GM10266 (cell line): ENCODE results near the gene RAX2.
"Not testable (repeated sequence)": the region's sequence is repeated elsewhere in the genome, so short reads cannot be mapped to it uniquely, and the experiment has no call there.

Experiments used
- DNase-seq: peaks from one replicate; pipeline ENCODE4 v3.0.0; 2012; ENCODE audit errors: extremely low spot score
- CTCF ChIP-seq: IDR thresholded peaks from 2 replicates; pipeline ENCODE4 v1.5.1; 2012; ENCODE audit warnings: mild to moderate bottlenecking, low read depth; ENCODE audit not compliant: control insufficient read depth, insufficient read depth; ENCODE audit errors: missing control alignments

The RAX2 gene

DNA sequence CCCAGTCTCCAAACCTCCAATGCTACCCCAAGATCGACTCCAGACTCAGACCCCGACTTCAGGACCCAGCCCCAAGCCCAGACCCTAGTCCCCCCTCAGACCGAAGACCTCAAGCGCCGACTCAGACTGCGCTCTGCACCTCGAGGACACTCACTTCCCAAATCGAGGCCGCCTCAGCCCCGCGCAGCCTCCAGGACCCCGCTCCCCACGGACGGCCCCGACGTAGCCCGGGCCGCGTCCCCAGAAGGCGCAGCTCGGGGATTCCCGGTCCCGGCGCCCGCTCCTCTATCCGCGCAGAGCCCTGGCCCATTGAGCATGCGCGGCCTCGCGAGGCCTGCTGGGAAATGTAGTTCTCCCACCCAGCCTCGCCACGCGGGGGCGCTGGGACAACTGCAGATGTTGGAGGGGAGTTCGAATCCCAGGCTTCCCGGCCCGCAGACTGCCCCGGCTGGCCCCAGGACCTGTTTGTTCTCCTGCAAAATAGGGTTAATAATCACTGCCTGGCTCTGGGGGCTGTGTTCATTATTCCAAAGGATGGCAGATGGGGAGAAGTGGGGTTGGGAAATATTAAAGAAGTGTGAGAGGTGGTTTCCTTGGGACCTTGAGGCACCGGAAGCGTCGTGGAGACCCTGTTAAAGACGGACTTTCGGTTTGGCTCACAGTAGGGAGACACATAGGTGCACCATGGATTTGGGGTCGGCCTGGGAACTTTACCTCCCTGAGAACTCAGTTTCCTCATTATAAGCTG, 10.5 kb downstream of the RAX2 start, which contains the start of gene APBA3:
APBA3 (minus strand) TSS at position 311 of the 748 bp plus-strand sequence. CDS start 1,428 bp downstream, outside the sequence.
- DNase-seq: peak; percentile 97
- TF ChIP-seq CTCF: peak; percentile 83

- no peak for TF ChIP-seq CTCF
- no peak for DNase-seq
These were observed 11.1 kb downstream of the RAX2 start for GRCh38 chr19:3760871-3761361.

GRCh38 chr19:3759482-3760254, 12.4 kb downstream of the RAX2 start:
- no peak for DNase-seq
- TF ChIP-seq CTCF: no peak

- DNase-seq: not testable (repeated sequence)
These were observed 13.7 kb downstream of the RAX2 start for GRCh38 chr19:3758297-3758696.

DNA sequence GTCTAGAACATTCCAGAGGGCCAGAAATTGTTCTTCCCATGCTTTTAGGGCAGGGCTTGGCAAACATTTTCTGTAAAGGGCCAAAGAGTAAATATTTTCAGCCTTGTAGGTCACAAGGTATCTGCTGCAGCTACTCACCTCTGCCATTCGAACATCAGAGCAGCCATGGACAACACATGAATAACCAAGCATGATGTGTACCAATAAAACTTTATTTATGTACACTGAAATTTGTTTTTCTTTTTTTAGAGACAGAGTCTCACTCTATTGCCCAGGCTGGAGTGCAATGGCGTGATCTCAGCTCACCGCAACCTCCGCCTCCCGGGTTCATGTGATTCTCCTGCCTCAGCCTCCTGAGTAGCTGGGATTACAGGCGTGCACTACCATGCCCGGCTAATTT, 14.3 kb downstream of the RAX2 start:
- not testable (repeated sequence) for DNase-seq

DNA sequence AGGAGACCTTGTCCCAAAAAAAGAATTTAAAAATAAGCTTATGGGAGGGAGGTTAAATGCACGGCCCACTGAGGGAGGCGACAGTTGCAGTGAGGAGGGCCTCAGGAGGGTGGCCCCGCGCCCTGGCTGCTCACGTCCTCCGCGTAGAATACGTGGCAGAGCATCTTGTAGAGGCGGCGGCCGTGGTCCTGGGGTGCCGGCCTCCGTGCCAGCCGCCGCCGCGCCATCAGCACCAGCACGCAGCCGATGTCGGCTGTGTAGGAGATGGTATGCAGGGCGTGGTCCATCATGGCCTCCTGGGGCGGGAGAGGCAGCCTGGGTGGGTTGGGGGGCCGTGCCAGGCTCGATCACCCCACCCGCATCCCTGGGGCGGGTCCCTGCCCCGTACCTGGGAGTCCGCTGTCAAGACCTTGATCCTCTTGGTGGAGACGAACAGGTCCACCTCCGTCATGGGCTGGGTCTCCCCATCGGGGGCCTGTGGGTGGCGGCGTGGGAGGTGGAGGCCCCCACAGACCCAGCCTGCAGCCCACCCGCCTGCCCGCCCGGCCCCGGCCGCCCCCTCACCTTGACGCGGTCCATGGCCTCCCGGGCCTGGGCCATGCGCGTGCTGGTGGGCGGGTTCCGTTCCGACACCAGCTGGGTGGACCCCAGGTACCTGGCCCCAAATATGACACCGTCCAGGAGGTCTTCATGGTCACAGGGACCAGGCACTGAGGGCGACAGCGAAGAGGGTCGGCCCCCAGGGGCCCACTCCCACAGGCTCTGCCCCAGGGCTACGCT, 18.2 kb downstream of the RAX2 start:
- no peak for TF ChIP-seq CTCF
- no peak for DNase-seq

DNA sequence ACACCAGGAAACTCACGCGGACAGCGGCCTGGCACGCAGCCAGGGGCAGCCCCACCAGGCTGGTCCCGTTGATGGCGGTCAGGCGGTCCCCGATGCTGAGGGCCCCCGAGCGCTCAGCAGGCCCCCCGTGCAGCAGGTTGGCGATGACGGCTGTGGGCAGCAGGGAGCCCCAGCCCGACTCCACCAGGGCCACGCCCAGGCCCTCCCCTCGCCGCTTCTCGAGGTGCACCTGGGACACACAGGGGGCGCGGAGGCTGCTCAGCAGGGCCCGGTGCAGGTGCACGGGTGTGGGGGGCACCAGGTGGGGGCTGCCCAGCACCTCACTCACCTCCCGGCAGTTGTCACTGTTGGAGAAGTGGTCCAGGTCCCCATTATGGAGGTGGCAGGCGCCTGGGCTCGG, 19.5 kb downstream of the RAX2 start:
- no peak for TF ChIP-seq CTCF
- DNase-seq: no peak
